Smooth muscle cell of the umbilical artery (primary cell): ENCODE measurements around the gene B3GNT7. TPM values are rescaled to one million over a fixed set of nuclear protein-coding genes. Genes with fewer than 3 reads are reported as not detected.

Source experiments
- total RNA-seq: library from RNA; depleted of rRNA; stranded (reverse); fragments of >200 nt; gene quantifications from 2 replicates; pipeline ENCODE4 v1.2.3, GENCODE V29; 2014

Gene B3GNT7
- total RNA-seq, result under 0.01 and 0.60 TPM in 2 replicates

GRCh38 chr2:231395188-231396057 is at the start of gene B3GNT7:
B3GNT7 (plus strand) TSS chr2:231395710; CDS start chr2:231395804, 94 bp downstream.

Other genes with a start within 250 kb of the B3GNT7 start
- 81.4 and 153 TPM in 2 replicates for gene ARMC9, start 197.1 kb upstream of the B3GNT7 start, total RNA-seq
- 124 and 330 TPM in 2 replicates for gene NCL, start 68.8 kb downstream of the B3GNT7 start, total RNA-seq
- gene NMUR1, start 134.7 kb downstream of the B3GNT7 start, total RNA-seq, result not detected in 2 replicates
- not detected in 2 replicates for gene TEX44, start 197.2 kb downstream of the B3GNT7 start, total RNA-seq